Mesodermal cell (in vitro differentiated cells): ENCODE results near the gene FIBP.

ENCODE experiments used
- H3K27ac ChIP-seq: 2 replicates; pipeline ENCODE4 v1.7.0; 2013; ENCODE audit warnings: mild to moderate bottlenecking, low read depth, low read length, moderate library complexity; ENCODE audit not compliant: severe bottlenecking
- H3K36me3 ChIP-seq: 2 replicates; pipeline ENCODE4 v1.7.1; 2013; ENCODE audit warnings: mild to moderate bottlenecking, low read length, moderate library complexity; ENCODE audit not compliant: control insufficient read depth, insufficient read depth
- H3K4me1 ChIP-seq: one replicate; pipeline ENCODE4 v1.7.1; 2013; ENCODE audit warnings: mild to moderate bottlenecking, low read length; ENCODE audit not compliant: insufficient read depth, control insufficient read depth, poor library complexity, severe bottlenecking
- H3K4me3 ChIP-seq: 2 replicates; pipeline ENCODE4 v1.7.0; 2013; ENCODE audit warnings: low read length, control low read depth, mild to moderate bottlenecking; ENCODE audit not compliant: insufficient read depth, poor library complexity, severe bottlenecking; ENCODE audit errors: extremely low read depth
- H3K9me3 ChIP-seq: 2 replicates; pipeline ENCODE4 v1.7.1; 2013; ENCODE audit warnings: mild to moderate bottlenecking, low read length, moderate library complexity; ENCODE audit not compliant: control insufficient read depth
- WGBS, 2 experiments: methylation state at CpG; one replicate each; pipeline ENCODE4 v1.1.5; 2013; ENCODE audit warnings: missing lambda C conversion rate in 2 of 2; ENCODE audit not compliant: insufficient coverage in 2 of 2; 5-methylcytosine and 5-hydroxymethylcytosine counted together

FIBP gene

DNA sequence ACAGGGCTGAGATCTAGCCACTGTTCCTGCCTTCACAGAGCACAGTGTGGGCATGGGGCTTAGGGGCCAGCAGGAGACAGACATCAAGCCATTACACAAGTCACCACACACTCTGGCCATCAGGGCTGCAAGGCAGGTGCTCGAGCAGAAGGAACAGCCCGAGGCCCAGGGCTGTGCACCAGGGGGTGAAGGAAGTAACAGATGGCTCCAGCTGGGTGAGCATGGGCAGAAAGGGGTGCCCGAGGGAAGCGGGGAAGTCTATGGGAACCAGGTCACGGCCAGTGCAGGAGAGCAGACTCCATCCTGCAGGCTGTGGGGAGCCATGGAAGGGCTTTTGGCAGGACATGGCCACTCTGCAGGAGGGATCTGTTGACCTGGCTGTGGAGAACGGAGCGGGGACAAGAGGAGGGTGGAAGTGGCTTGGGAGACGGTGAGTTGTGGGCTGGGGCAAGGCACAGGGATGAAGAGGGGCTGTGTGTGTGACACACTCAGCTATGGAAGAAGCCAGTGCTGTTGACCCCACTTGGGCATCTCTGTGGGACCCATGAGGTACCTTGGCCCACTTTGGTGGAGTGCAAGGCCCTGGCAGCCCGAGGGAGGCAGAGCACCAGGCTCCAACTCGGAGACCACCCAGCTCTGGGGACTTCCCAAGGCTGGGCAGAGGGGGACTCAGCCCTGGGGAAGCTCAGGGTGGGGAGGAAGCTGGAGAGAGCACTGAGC, 27.0 kb upstream of the FIBP start:
- H3K9me3 ChIP-seq, result no peaks in the 10 kb centered on the region
- WGBS, 2 experiments, result 80 to 85% methylated on average over 8 of the region's 10 CpGs
- H3K36me3 ChIP-seq, result peaks cover 15% of the 10 kb centered on the region
- H3K4me1 ChIP-seq, result peaks cover 61% of the 10 kb centered on the region
- no peak overlapping the region for H3K4me3 ChIP-seq
- peak overlapping the region; percentile 98 for H3K27ac ChIP-seq

DNA sequence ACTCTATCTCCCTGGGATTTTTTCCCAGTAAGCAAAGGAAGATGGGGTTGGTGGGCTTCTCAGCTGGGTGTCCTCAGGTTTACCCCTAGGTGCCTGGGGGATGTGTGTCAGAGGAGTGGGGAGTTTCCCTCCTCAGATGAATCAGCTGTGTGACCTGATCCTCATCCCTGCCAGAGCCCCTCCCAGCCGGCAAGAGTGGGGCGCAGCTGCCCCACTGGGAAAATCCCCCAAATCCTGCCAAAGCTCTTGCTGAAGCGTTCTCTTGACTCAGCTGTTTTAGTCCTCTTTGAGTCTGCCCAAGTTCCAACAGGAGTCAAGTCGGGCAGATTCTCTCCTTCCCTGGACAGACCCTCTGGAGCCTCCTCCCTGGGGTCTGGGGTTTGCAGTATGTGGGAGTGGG, 24.6 kb upstream of the FIBP start:
- Histone ChIP-seq H3K27ac (peak overlapping the region; percentile 41), H3K4me1 (peaks cover 57% of the 10 kb centered on the region), H3K36me3 (peaks cover 14% of the 10 kb centered on the region), H3K9me3 (no peaks in the 10 kb centered on the region), H3K4me3 (no peak overlapping the region)
- WGBS, 2 experiments, result 89 to 96% methylated on average over 3 of the region's 4 CpGs

DNA sequence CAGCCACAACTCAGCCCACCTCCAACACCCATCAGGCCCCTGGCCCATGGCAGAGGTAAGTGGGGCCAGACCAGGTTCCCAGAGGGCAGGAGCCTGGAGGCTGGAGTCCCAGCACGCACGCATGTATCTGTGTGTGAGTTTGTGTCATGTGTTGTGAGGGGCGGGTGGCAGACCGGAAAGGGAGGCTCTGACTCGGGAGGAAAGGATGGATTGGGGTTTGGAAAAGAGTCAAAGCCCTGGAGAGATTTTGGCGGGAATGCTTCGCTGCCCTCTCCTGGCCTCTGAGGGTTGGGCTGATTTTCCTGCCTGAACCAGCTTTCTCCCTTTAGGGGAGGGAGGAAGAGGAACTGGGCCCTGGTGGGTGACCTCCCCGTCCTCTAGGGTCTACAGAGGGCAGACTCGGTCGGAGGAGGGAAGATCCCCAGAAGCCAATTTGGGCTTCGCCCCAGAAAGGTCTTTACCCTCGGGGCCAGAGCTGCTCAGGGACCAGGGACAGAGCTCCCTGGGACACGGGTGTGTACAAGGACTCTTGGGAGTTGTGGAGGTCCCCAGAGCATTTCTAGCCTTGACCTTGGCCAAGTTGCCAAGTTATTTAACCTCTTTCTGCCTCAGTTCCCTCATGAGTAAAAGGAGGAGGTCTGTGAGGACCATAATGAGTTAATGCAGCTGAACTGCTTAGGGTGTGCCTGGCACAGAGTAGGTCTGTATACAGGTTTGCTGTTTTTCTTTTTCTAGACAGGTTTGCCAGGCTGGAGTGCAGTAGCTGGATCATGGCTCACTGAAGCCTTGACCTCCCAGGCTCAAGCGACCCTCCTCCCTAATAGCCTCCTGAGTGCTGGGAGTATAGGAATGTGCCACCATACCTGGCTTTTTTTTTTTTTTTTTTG, 23.7 kb upstream of the FIBP start:
- no peak overlapping the region for H3K4me3 ChIP-seq
- WGBS, 2 experiments, result 32 to 38% methylated on average over 12 of the region's 14 CpGs

DNA sequence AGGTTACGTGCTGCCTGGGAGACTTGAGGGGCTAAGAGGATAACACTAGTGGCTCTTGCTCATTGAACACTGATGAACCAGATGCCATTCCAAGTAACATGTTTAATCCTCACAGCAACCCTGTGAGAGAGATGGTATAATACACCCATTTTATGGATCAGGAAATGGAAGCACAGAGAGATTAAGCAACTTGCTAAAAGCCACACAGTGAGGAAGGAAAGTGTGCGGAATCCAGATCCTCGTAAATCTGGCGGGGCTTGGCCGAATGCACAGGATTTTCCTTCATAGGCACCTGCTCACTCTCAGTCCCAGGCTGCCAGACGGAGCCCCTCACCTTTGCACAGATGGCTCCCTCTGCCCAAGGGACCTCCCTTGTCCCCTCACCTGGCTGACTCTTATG, 19.6 kb upstream of the FIBP start:
- no peaks in the 10 kb centered on the region for H3K36me3 ChIP-seq
- H3K9me3 ChIP-seq, result no peaks in the 10 kb centered on the region
- no peak overlapping the region for H3K27ac ChIP-seq
- H3K4me3 ChIP-seq, result no peak overlapping the region
- 82 to 93% methylated on average over 5 to 6 of the region's 6 CpGs for WGBS, 2 experiments
- H3K4me1 ChIP-seq, result peaks cover 29% of the 10 kb centered on the region

More for the DNA sequence above, 23.7 kb upstream of the FIBP start:
- peaks cover 5% of the 10 kb centered on the region for H3K36me3 ChIP-seq
- peaks cover 48% of the 10 kb centered on the region for H3K4me1 ChIP-seq
- no peak overlapping the region for H3K27ac ChIP-seq
- no peaks in the 10 kb centered on the region for H3K9me3 ChIP-seq

DNA sequence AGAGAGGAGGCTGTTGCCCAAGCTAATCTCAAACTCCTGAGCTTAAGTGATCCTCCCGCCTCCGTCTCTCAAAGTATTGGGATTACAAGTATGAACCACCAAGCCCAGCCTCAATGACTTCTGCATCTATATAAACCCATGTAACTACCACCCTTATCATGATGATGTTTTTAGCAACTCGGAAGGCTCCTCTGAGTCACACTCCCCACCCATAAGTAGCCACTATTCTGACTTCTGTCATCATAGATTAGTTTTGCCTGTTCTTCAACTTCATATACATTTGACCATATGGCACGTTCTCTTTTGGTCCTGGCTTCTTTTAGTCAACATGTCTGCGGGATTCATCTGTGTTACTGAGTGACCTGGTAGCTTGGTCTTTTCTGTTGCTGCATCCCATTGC, 18.3 kb upstream of the FIBP start:
- no peaks in the 10 kb centered on the region for H3K36me3 ChIP-seq
- H3K4me3 ChIP-seq, result no peak overlapping the region
- H3K27ac ChIP-seq, result no peak overlapping the region
- peaks cover 29% of the 10 kb centered on the region for H3K4me1 ChIP-seq
- no peaks in the 10 kb centered on the region for H3K9me3 ChIP-seq
- 87 to 99% methylated on average over 5 of the region's 5 CpGs for WGBS, 2 experiments

DNA sequence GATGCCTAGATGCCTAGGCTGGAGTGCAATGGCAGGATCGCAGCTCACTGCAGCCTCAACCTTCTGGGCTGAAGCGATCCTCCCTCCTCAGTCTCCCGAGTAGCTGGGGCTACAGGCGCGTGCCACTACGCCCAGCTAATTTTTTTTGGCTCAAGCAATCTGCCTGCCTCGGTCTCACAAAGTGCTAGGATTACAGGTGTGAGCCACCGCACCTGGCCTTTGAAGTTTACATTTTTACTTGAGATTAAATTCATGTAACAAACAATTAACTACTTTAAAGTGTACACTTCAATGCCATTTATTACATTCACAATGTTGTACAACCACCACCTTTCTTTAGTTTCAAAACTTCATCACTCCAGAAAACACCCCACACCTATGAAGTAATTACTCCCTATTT, 15.4 kb upstream of the FIBP start:
- peaks cover 31% of the 10 kb centered on the region for H3K4me1 ChIP-seq
- H3K9me3 ChIP-seq, result no peaks in the 10 kb centered on the region
- 74 to 86% methylated on average over 8 of the region's 8 CpGs for WGBS, 2 experiments
- no peak overlapping the region for H3K4me3 ChIP-seq
- no peaks in the 10 kb centered on the region for H3K36me3 ChIP-seq
- peak overlapping the region; percentile 75 for H3K27ac ChIP-seq

DNA sequence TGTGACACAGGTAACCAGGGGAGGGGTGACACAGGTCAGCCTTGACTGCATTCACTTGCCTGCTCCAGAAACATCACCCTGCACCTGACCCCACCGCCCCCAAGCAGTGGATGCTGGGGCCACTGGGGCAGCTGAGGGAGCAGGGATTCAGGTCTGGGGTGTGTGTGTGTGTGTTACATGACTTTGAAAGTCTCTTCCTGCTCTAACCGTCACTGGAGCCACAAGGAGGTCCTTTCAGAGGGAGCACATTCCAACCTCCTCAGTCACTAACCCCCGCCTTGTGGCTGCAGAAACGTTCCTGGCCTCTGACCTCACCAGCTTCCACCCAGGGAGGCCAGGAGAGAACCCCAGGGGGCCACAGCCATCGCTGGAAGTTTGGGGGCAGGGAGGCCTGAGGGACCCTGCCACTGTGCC, 14.8 kb upstream of the FIBP start:
- peak overlapping the region; percentile 75 for H3K27ac ChIP-seq
- 0 to 8% methylated on average over 2 of the region's 5 CpGs for WGBS, 2 experiments

DNA sequence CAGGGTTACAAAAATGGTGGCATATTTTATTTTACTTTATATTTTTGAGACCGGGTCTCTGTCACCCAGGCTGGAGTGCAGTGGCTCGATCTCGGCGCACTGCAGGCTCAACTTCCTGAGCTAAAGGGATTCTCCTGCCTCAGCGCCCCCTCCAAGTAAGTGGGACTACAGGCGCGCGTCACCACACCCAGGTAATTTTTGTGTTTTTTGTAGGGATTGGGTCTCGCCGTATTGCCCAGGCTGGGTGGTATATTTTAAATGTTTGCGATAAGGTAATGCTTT, 12.6 kb upstream of the FIBP start:
- H3K4me1 ChIP-seq, result peaks cover 44% of the 10 kb centered on the region
- H3K27ac ChIP-seq, result peak overlapping the region; percentile 31
- peak overlapping the region; percentile 70 for H3K4me3 ChIP-seq

More for the DNA sequence above, 14.8 kb upstream of the FIBP start:
- H3K36me3 ChIP-seq, result peaks cover 4% of the 10 kb centered on the region
- peaks cover 34% of the 10 kb centered on the region for H3K4me1 ChIP-seq
- H3K9me3 ChIP-seq, result no peaks in the 10 kb centered on the region
- H3K4me3 ChIP-seq, result no peak overlapping the region

DNA sequence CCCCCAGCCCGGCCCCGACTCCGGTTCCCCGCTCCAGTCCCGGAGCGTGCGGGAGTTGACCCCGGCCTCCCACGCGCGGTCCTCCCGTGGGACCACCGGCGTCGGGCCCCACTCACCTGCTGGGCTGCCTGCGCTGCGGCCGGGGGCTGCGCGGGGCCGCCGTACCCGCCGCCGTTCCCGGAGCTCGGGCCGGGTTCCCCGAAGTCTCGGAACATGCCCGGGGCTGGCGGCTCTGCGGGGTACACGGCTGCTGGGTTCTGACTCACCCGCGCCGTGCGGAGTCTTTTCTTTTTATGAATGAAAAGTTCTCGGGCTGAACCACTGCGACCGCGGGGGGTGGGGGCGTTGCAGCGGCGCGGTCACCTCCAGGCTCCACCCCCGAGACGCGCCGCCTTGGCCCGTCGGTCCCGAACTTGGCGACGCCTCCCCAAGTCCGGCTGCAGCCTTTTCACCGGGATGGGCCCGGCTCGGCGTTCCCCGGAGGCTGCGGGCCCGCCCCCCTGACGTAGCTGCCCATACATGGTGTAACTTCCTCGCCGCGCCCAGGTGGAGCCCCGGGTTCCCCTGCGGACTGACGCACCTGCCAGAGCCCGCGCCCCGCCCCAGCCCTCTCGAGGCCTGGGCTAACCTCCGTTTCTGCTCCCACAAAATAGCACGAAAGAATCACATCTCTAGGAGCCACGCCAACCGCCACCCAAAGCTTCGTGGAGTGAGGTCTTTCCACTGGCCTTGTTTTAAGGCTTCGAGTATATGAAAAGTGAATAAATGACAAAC, 12.0 kb upstream of the FIBP start, which contains the start of gene FOSL1:
TSS of gene FOSL1 (minus strand) at position 264 of the 774 bp plus-strand sequence. CDS start at position 215, 49 bp downstream.
- 0 to 1% methylated on average over 63 to 68 of the region's 80 CpGs for WGBS, 2 experiments
- Histone ChIP-seq H3K4me3 (peak within 1 kb of the TSS; percentile 70), H3K9me3 (no peaks in the 10 kb centered on the region), H3K36me3 (peaks cover 29% of the 10 kb centered on the region), H3K27ac (peak within 1 kb of the TSS; percentile 79), H3K4me1 (peaks cover 44% of the 10 kb centered on the region)

More for the DNA sequence above, 12.6 kb upstream of the FIBP start:
- peaks cover 24% of the 10 kb centered on the region for H3K36me3 ChIP-seq
- WGBS, 2 experiments, result 69 to 71% methylated on average over 5 to 8 of the region's 11 CpGs
- no peaks in the 10 kb centered on the region for H3K9me3 ChIP-seq

DNA sequence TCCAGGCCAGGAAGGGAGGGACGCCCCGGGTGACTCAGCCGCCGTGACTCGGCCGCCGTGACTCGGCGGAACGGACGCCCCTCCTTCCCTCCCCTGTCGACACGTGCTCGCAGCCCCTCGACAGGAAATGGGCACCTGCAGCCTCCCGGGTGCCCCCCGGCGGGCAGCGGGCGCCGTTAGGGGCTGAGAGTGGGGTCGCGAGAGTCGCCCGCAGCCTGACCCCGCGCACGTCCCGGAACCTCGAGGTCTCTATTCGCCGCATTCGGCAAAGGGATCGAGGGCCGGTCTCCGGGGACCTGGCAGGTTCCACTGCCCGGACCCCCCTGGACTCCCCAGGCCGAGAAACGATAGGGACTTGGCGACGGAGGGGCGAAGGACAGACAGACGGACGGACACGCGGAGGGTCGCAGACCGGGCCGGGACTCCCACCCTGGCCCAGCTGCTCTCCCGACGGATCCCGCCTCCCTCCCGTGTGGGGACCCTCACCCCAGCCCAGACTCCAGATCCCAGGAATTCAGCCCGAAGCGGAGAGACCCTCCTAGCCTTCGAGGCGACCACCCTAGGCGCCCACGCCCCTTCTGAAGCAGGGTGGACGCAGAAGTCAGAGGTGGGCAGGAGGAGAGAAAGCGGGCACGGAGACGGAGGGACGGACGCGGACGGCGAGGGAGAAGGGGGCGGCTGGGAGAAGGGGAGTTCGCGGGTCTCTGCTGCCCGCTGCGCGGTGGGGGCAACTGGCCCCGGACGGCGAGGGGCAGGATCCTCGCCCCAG, 11.3 kb upstream of the FIBP start:
- Histone ChIP-seq H3K9me3 (no peaks in the 10 kb centered on the region), H3K36me3 (peaks cover 36% of the 10 kb centered on the region), H3K4me3 (peak overlapping the region; percentile 70), H3K27ac (peak overlapping the region; percentile 79), H3K4me1 (peaks cover 44% of the 10 kb centered on the region)
- 1 to 2% methylated on average over 55 to 58 of the region's 78 CpGs for WGBS, 2 experiments
